ENCODE measurements around the gene ZRANB3.

GRCh38 chr2:135258193-135258592, 272.8 kb downstream of the ZRANB3 start:
- TF ChIP-seq GABPA (IDR thresholded peaks at IDR 0.05; ENCODE audit: low read depth), result no peak
- TF ChIP-seq ZNF217 (IDR thresholded peaks at IDR 0.05), result no peak
- TF ChIP-seq RAD21 (IDR thresholded peaks at IDR 0.05; ENCODE audit: insufficient read depth, low read depth, low read length), result no peak
- no peak for TF ChIP-seq ZNF592 (IDR thresholded peaks at IDR 0.05)
- no peak for TF ChIP-seq ZSCAN29 (IDR thresholded peaks at IDR 0.05)
- no peak for TF ChIP-seq ZNF687 (IDR thresholded peaks at IDR 0.05)
- no peak for TF ChIP-seq POLR2AphosphoS5 (IDR thresholded peaks at IDR 0.05; ENCODE audit: low read length)
- TF ChIP-seq EP300 (IDR thresholded peaks at IDR 0.05; ENCODE audit: borderline replicate concordance in 1 of 2, control insufficient read depth in 1 of 2, low read depth in 2 of 2, low read length in 2 of 2), result no peak
- no peak for TF ChIP-seq NRF1 (conservative IDR thresholded peaks at IDR 0.05; ENCODE audit: low read depth, low read length)
- no peak for TF ChIP-seq MXI1 (IDR thresholded peaks at IDR 0.05; ENCODE audit: low read depth, low read length)
- peak in 1 of 3 experiments; percentile 13; a peak in 1 of 6 replicates for TF ChIP-seq CTCF (IDR thresholded peaks at IDR 0.05 in 2 of 3, conservative IDR thresholded peaks at IDR 0.05 in 1 of 3; ENCODE audit: control insufficient read depth in 2 of 3, extremely low read depth in 1 of 3, insufficient read depth in 1 of 3, low read depth in 3 of 3, low read length in 3 of 3)
- TF ChIP-seq SMAD1 (IDR thresholded peaks at IDR 0.05; ENCODE audit: low read depth, partially characterized antibody), result no peak

Measured in GM12878 (cell line).